Hepatocyte (in vitro differentiated cells): ENCODE data around the gene CELF4. TPM values are rescaled to one million over a fixed set of nuclear protein-coding genes. Genes with fewer than 3 reads are reported as not detected.

ENCODE experiments used
- DNase-seq: peaks from one replicate; pipeline ENCODE4 v3.0.0-alpha.2; 2016; ENCODE audit warnings: low spot score
- H2AFZ ChIP-seq: fragments of 200-600 bp; sonication (generic); 2 replicates; pipeline ENCODE4 v1.6.0; 2016; ENCODE audit warnings: antibody characterized with exemption, mild to moderate bottlenecking
- H3K27ac ChIP-seq: fragments of 200-600 bp; sonication (generic); 2 replicates; pipeline ENCODE4 v1.5.1; 2016; ENCODE audit warnings: mild to moderate bottlenecking
- H3K27me3 ChIP-seq: fragments of 200-600 bp; sonication (generic); 2 replicates; pipeline ENCODE4 v1.6.1; 2016
- H3K36me3 ChIP-seq: fragments of 200-600 bp; sonication (generic); replicated peaks from 2 replicates; pipeline ENCODE4 v1.5.1; 2016; ENCODE audit warnings: low read depth; ENCODE audit not compliant: insufficient read depth
- H3K4me1 ChIP-seq: fragments of 200-600 bp; sonication (generic); 2 replicates; pipeline ENCODE4 v1.5.1; 2016; ENCODE audit warnings: mild to moderate bottlenecking, moderate library complexity; ENCODE audit not compliant: insufficient read depth
- H3K4me2 ChIP-seq: fragments of 200-600 bp; sonication (generic); 2 replicates; pipeline ENCODE4 v1.6.0; 2016
- H3K4me3 ChIP-seq: fragments of 200-600 bp; sonication (generic); 2 replicates; pipeline ENCODE4 v1.5.1; 2016; ENCODE audit warnings: mild to moderate bottlenecking
- H3K79me2 ChIP-seq: fragments of 200-600 bp; sonication (generic); 2 replicates; pipeline ENCODE4 v1.6.0; 2017; ENCODE audit warnings: mild to moderate bottlenecking
- H3K9me2 ChIP-seq: fragments of 200-600 bp; sonication (generic); replicated peaks from 2 replicates; pipeline ENCODE4 v1.6.0; 2017; ENCODE audit warnings: mild to moderate bottlenecking; ENCODE audit not compliant: insufficient read depth
- H3K9me3 ChIP-seq: fragments of 200-600 bp; sonication (generic); 2 replicates; pipeline ENCODE4 v1.5.1; 2016; ENCODE audit warnings: low read depth, mild to moderate bottlenecking
- H4K20me1 ChIP-seq: fragments of 200-600 bp; sonication (generic); 2 replicates; pipeline ENCODE4 v1.6.0; 2016; ENCODE audit warnings: mild to moderate bottlenecking; ENCODE audit not compliant: insufficient read depth, poor library complexity, severe bottlenecking
- CTCF ChIP-seq: fragments of 200-600 bp; sonication (generic); IDR thresholded peaks from 2 replicates; pipeline ENCODE4 v1.5.1; 2016; ENCODE audit warnings: antibody characterized with exemption, mild to moderate bottlenecking; ENCODE audit not compliant: poor library complexity
- EZH2 ChIP-seq: fragments of 200-600 bp; sonication (generic); IDR thresholded peaks from 2 replicates; pipeline ENCODE4 v1.6.1; 2016; ENCODE audit warnings: antibody characterized with exemption, mild to moderate bottlenecking, borderline replicate concordance
- EZH2phosphoT487 ChIP-seq: fragments of 200-600 bp; sonication (generic); IDR thresholded peaks from one replicate; pipeline ENCODE4 v1.6.1; 2018; ENCODE audit warnings: antibody characterized with exemption, mild to moderate bottlenecking, low read depth, moderate library complexity; ENCODE audit not compliant: unreplicated experiment, severe bottlenecking
- WGBS: methylation state at CpG from one replicate; pipeline ENCODE4 v1.1.6; 2016; ENCODE audit warnings: low lambda C conversion rate; ENCODE audit errors: missing lambda C conversion rate; 5-methylcytosine and 5-hydroxymethylcytosine counted together
- polyA plus RNA-seq: library from polyadenylated mRNA; unstranded; fragments of >200 nt; fragmentation: Nextera tagmentation; extraction: Ambion mirVana; gene quantifications from 2 replicates; pipeline ENCODE4 v1.2.1, GENCODE V29; 2016
- total RNA-seq: library from RNA; depleted of rRNA; stranded (reverse); fragments of >200 nt; gene quantifications from 2 replicates; pipeline ENCODE4 v1.2.3, GENCODE V29; 2014

The CELF4 gene
- total and polyA plus RNA-seq, 2 experiments from 2014 or later = 1.3 to 2.9 TPM

DNA sequence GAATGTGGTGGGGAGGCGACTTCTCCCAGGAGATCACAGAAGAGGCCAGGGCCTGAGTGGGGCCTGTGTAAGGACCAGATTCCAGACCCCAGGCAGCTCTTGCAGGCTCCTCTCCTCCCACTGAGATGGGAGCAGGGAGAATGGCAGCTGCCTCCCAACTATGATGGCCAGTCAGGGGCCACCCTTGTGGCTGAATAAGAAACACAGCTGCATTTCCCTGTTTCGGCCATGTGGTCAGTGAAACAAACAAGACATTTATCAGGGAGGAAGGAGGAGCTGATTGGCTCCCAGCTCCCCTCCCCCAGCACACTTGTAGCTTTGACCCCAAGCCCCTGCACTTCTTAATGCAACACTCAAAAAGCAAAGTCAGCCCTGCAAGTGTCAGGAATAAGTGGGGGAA, 143.5 kb downstream of the CELF4 start:
- H3K4me3 ChIP-seq = no peak overlapping the region
- no peak overlapping the region for H3K4me2 ChIP-seq
- H3K27me3 ChIP-seq = peaks cover 4% of the 10 kb centered on the region
- WGBS = 53% methylated on average over 2 of the region's 2 CpGs
- no peaks in the 10 kb centered on the region for H3K36me3 ChIP-seq
- TF ChIP-seq CTCF (no peak), EZH2 (no peak), EZH2phosphoT487 (no peak)
- no peaks in the 10 kb centered on the region for H3K79me2 ChIP-seq
- DNase-seq = no peak
- H3K9me3 ChIP-seq = no peaks in the 10 kb centered on the region
- H3K27ac ChIP-seq = no peak overlapping the region
- H3K9me2 ChIP-seq = no peaks in the 10 kb centered on the region
- no peaks in the 10 kb centered on the region for H4K20me1 ChIP-seq
- no peaks in the 10 kb centered on the region for H3K4me1 ChIP-seq
- H2AFZ ChIP-seq = no peak overlapping the region

GRCh38 chr18:37421341-37422077, 144.1 kb downstream of the CELF4 start:
- TF ChIP-seq EZH2 (no peak), EZH2phosphoT487 (no peak), CTCF (no peak)
- WGBS = 69% methylated on average over 16 of the region's 16 CpGs
- no peak overlapping the region for H3K4me2 ChIP-seq
- DNase-seq = no peak
- no peaks in the 10 kb centered on the region for H3K79me2 ChIP-seq
- H4K20me1 ChIP-seq = no peaks in the 10 kb centered on the region
- no peaks in the 10 kb centered on the region for H3K9me3 ChIP-seq
- H3K9me2 ChIP-seq = no peaks in the 10 kb centered on the region
- no peak overlapping the region for H2AFZ ChIP-seq
- H3K36me3 ChIP-seq = no peaks in the 10 kb centered on the region
- peaks cover 9% of the 10 kb centered on the region for H3K27me3 ChIP-seq
- H3K4me3 ChIP-seq = no peak overlapping the region
- H3K27ac ChIP-seq = no peak overlapping the region
- no peaks in the 10 kb centered on the region for H3K4me1 ChIP-seq

DNA sequence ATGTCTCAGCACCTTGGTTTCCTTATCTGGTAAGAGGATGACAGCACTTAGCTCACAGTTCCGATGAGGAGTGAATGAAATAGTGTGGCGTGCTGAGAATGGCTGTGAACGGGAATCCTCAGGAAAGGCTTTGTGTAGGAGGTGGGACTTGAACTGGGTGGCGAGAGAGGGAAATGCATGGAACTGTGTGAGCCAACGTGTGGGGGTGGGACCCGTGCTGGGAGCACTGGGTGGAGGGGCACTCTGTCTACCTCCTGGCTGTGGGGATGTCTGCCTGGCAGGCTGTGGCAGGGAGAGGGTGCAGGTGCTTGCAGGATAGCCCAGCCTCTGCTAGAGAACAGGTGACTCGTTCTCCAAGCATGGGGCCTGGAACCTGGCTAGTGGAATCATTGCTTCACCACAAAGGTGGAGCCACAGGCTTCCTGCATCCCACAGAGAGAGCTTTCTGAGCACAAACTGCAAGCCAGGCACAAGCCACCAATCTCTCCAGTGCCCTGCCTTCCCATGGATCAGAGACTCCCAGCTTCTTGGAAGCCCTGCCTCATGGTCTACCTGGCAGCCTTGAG, 145.2 kb downstream of the CELF4 start:
- no peaks in the 10 kb centered on the region for H3K79me2 ChIP-seq
- no peaks in the 10 kb centered on the region for H3K9me2 ChIP-seq
- no peak overlapping the region for H3K27ac ChIP-seq
- H3K4me1 ChIP-seq = no peaks in the 10 kb centered on the region
- peaks cover 9% of the 10 kb centered on the region for H3K27me3 ChIP-seq
- H3K36me3 ChIP-seq = no peaks in the 10 kb centered on the region
- TF ChIP-seq CTCF (no peak), EZH2 (no peak), EZH2phosphoT487 (no peak)
- DNase-seq = no peak
- no peak overlapping the region for H2AFZ ChIP-seq
- no peak overlapping the region for H3K4me3 ChIP-seq
- H3K4me2 ChIP-seq = no peak overlapping the region
- H4K20me1 ChIP-seq = no peaks in the 10 kb centered on the region
- 84% methylated on average over 7 of the region's 7 CpGs for WGBS
- no peaks in the 10 kb centered on the region for H3K9me3 ChIP-seq
